Putamen (tissue), 1 donor: ENCODE results near the gene ST8SIA1.

Experiments
- DNase-seq: peaks from one replicate; pipeline ENCODE4 v3.0.0-alpha.2; 2016; ENCODE audit warnings: low spot score

The ST8SIA1 gene

GRCh38 chr12:22283006-22283506, 51.5 kb downstream of the ST8SIA1 start:
- no peak for DNase-seq

- no peak for DNase-seq
Measured at GRCh38 chr12:22282283-22282682, 52.2 kb downstream of the ST8SIA1 start.

GRCh38 chr12:22276867-22277266, 57.6 kb downstream of the ST8SIA1 start:
- no peak for DNase-seq

- DNase-seq, result no peak
Measured at GRCh38 chr12:22276313-22276712, 58.2 kb downstream of the ST8SIA1 start.

GRCh38 chr12:22275843-22276242, 58.7 kb downstream of the ST8SIA1 start:
- no peak for DNase-seq

GRCh38 chr12:22272335-22273151, 62.0 kb downstream of the ST8SIA1 start:
- DNase-seq, result no peak

GRCh38 chr12:22271023-22271422, 63.5 kb downstream of the ST8SIA1 start:
- DNase-seq, result no peak

- no peak for DNase-seq
Measured at GRCh38 chr12:22268973-22269372, 65.5 kb downstream of the ST8SIA1 start.

GRCh38 chr12:22268406-22268805, 66.1 kb downstream of the ST8SIA1 start:
- DNase-seq, result no peak

GRCh38 chr12:22266101-22266500, 68.4 kb downstream of the ST8SIA1 start:
- no peak for DNase-seq

- DNase-seq, result no peak
Measured at GRCh38 chr12:22264380-22264779, 70.1 kb downstream of the ST8SIA1 start.

GRCh38 chr12:22262309-22262708, 72.2 kb downstream of the ST8SIA1 start:
- DNase-seq, result no peak

GRCh38 chr12:22257100-22257499, 77.4 kb downstream of the ST8SIA1 start:
- DNase-seq, result no peak

GRCh38 chr12:22256605-22257004, 77.9 kb downstream of the ST8SIA1 start:
- no peak for DNase-seq

- DNase-seq, result no peak
Measured at GRCh38 chr12:22256041-22256441, 78.5 kb downstream of the ST8SIA1 start.

GRCh38 chr12:22255097-22255496, 79.4 kb downstream of the ST8SIA1 start:
- no peak for DNase-seq

GRCh38 chr12:22254478-22254877, 80.0 kb downstream of the ST8SIA1 start:
- DNase-seq, result no peak

GRCh38 chr12:22252057-22252456, 82.5 kb downstream of the ST8SIA1 start:
- no peak for DNase-seq

GRCh38 chr12:22250762-22251161, 83.7 kb downstream of the ST8SIA1 start:
- no peak for DNase-seq

GRCh38 chr12:22248571-22249115, 85.9 kb downstream of the ST8SIA1 start:
- no peak for DNase-seq

GRCh38 chr12:22248121-22248520, 86.4 kb downstream of the ST8SIA1 start:
- no peak for DNase-seq

GRCh38 chr12:22246217-22246846, 88.2 kb downstream of the ST8SIA1 start:
- DNase-seq, result no peak

- DNase-seq, result no peak
Measured at GRCh38 chr12:22242726-22243125, 91.8 kb downstream of the ST8SIA1 start.
